DND-41 (cell line): Measurements from ENCODE around the gene WNT5A.

Source experiments
- ATAC-seq: fragments of 200-7000 bp; cut with Tn5 transposase; 3 replicates; pipeline ENCODE4 v1.9.1; 2021; ENCODE audit warnings: low read depth; ENCODE audit not compliant: insufficient read depth
- DNase-seq: peaks from one replicate; pipeline ENCODE4 v3.0.0-alpha.2; 2020
- H2AFZ ChIP-seq: 2 replicates; pipeline ENCODE4 v1.6.0; 2012; ENCODE audit warnings: low read depth, low read length
- H3K27ac ChIP-seq: 2 replicates; pipeline ENCODE4 v1.5.1; 2012; ENCODE audit warnings: low read length, inconsistent platforms
- H3K27me3 ChIP-seq: fragments of 200-600 bp; sonication (generic); 2 replicates; pipeline ENCODE4 v1.6.0; 2012; ENCODE audit warnings: low read length, mild to moderate bottlenecking, inconsistent platforms; ENCODE audit not compliant: insufficient read depth, poor library complexity
- H3K36me3 ChIP-seq: 2 replicates; pipeline ENCODE4 v1.5.1; 2012; ENCODE audit warnings: low read length, inconsistent platforms; ENCODE audit not compliant: insufficient read depth
- H3K4me1 ChIP-seq: 2 replicates; pipeline ENCODE4 v1.5.1; 2012; ENCODE audit warnings: mild to moderate bottlenecking, low read length; ENCODE audit not compliant: insufficient read depth
- H3K4me2 ChIP-seq: 2 replicates; pipeline ENCODE4 v1.6.0; 2012; ENCODE audit warnings: mild to moderate bottlenecking, moderate library complexity, low read length, inconsistent platforms; ENCODE audit not compliant: insufficient read depth
- H3K4me3 ChIP-seq, 2 experiments: fragments of 200-600 bp in 1 of 2; shearing (Covaris generic) in 1 of 2; 2 replicates each; pipeline ENCODE4 v1.5.1; 2012 to 2016; ENCODE audit warnings: inconsistent platforms in 2 of 2, low read length in 2 of 2, mild to moderate bottlenecking in 2 of 2, low read depth in 1 of 2, moderate library complexity in 1 of 2
- H3K79me2 ChIP-seq: 2 replicates; pipeline ENCODE4 v1.6.0; 2012; ENCODE audit warnings: low read length, inconsistent platforms; ENCODE audit not compliant: insufficient read depth
- H3K9ac ChIP-seq: 2 replicates; pipeline ENCODE4 v1.6.0; 2012; ENCODE audit warnings: low read depth, mild to moderate bottlenecking, inconsistent platforms, low read length, moderate library complexity
- H3K9me3 ChIP-seq: 2 replicates; pipeline ENCODE4 v1.5.1; 2012; ENCODE audit warnings: low read length, moderate library complexity, mild to moderate bottlenecking, inconsistent platforms; ENCODE audit not compliant: insufficient read depth, severe bottlenecking
- H4K20me1 ChIP-seq: 2 replicates; pipeline ENCODE4 v1.6.0; 2012; ENCODE audit warnings: low read length; ENCODE audit not compliant: insufficient read depth
- EZH2 ChIP-seq: IDR thresholded peaks from 3 replicates; pipeline ENCODE4 v1.6.1; 2012; ENCODE audit warnings: borderline replicate concordance, low read depth, mild to moderate bottlenecking, moderate library complexity, low read length, inconsistent platforms; ENCODE audit not compliant: severe bottlenecking
- TF ChIP-seq, protein P1 (sequence below): IDR thresholded peaks from 2 replicates; pipeline ENCODE4 v1.5.1; 2012; ENCODE audit warnings: borderline replicate concordance, low read length, moderate library complexity, mild to moderate bottlenecking; ENCODE audit not compliant: poor library complexity, severe bottlenecking; ENCODE audit errors: extremely low read depth

WNT5A gene

DNA sequence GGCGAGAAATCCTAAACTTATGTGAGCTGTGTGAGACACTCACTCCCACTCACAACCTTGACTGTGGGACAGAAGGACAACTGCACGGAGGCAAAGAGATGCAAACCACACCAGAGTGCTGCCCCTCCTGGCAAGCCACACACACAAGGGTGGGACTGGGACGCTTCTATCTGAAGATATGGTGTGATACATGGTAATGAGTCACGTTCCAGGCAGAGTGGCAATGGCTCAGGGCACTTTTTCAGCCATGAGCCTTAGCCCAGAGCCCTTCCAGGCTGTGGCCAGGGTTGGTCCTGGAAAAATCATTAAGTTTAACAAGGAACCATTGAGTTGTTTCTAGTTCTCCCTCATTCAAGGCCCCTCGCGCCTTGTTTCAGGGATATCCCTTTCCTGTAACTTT is 56.1 kb downstream of the WNT5A start:
- H4K20me1 ChIP-seq, result no peaks in the 10 kb centered on the region
- H3K4me2 ChIP-seq, result no peak overlapping the region
- DNase-seq (no peak), ATAC-seq (no peak)
- no peak overlapping the region for H3K27ac ChIP-seq
- H3K27me3 ChIP-seq, result no peaks in the 10 kb centered on the region
- no peaks in the 10 kb centered on the region for H3K4me1 ChIP-seq
- no peaks in the 10 kb centered on the region for H3K79me2 ChIP-seq
- H3K9ac ChIP-seq, result no peak overlapping the region
- no peak overlapping the region for H2AFZ ChIP-seq
- TF ChIP-seq, protein P1, sequence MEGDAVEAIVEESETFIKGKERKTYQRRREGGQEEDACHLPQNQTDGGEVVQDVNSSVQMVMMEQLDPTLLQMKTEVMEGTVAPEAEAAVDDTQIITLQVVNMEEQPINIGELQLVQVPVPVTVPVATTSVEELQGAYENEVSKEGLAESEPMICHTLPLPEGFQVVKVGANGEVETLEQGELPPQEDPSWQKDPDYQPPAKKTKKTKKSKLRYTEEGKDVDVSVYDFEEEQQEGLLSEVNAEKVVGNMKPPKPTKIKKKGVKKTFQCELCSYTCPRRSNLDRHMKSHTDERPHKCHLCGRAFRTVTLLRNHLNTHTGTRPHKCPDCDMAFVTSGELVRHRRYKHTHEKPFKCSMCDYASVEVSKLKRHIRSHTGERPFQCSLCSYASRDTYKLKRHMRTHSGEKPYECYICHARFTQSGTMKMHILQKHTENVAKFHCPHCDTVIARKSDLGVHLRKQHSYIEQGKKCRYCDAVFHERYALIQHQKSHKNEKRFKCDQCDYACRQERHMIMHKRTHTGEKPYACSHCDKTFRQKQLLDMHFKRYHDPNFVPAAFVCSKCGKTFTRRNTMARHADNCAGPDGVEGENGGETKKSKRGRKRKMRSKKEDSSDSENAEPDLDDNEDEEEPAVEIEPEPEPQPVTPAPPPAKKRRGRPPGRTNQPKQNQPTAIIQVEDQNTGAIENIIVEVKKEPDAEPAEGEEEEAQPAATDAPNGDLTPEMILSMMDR, result no peak
- no peak for TF ChIP-seq EZH2
- H3K9me3 ChIP-seq, result no peaks in the 10 kb centered on the region
- H3K36me3 ChIP-seq, result no peaks in the 10 kb centered on the region
- no peak overlapping the region for H3K4me3 ChIP-seq

DNA sequence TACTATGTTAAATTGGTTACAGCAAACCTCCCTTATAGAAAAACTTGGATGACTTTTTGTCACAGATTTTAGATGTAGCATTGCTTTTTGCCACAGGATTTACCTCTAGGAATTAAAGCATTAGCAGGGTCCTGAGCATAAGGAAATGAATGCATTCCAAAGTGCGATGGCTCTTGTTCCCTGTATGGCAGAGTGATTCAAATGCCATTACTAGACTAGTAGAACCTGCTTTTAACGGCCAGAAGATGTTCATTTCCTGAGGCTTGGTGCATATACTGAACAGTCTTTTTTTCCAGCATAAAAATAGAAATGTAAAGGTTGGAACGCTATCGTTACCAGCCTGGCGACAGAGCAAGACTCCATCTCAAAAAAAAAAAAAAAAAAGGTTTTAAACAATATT is 59.4 kb downstream of the WNT5A start:
- TF ChIP-seq, protein P1, result no peak
- no peak for TF ChIP-seq EZH2

DNA sequence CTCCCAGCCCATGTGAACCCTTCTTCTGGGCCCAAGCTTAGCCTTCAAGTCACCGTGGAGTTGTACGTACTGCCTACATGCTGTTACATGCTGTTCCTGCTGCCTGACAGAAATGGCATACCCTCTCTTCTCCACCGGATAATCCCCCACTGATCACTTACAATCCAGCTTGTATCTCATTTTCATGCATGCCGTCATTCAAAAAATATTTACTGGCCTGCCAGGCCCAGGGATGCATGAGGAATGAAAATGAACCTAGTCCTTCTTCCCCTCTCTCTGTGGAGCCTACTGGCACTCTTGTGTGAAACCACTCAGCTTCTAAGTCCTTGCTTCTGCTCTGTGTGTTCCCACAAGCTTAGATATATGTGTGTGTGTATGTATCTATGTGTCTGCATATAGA is 60.6 kb downstream of the WNT5A start:
- Histone ChIP-seq H2AFZ (no peak overlapping the region), H3K4me2 (no peak overlapping the region), H3K9ac (no peak overlapping the region), H3K4me1 (no peaks in the 10 kb centered on the region), H3K36me3 (no peaks in the 10 kb centered on the region), H3K27me3 (no peaks in the 10 kb centered on the region), H3K79me2 (no peaks in the 10 kb centered on the region), H4K20me1 (no peaks in the 10 kb centered on the region), H3K9me3 (no peaks in the 10 kb centered on the region), H3K4me3 (no peak overlapping the region), H3K27ac (no peak overlapping the region)
- TF ChIP-seq, protein P1, result no peak
- no peak for TF ChIP-seq EZH2
- no peak for DNase-seq
- ATAC-seq, result no peak

More for the DNA sequence above, 59.4 kb downstream of the WNT5A start:
- H4K20me1 ChIP-seq, result no peaks in the 10 kb centered on the region
- no peak overlapping the region for H2AFZ ChIP-seq
- DNase-seq, result no peak
- no peaks in the 10 kb centered on the region for H3K36me3 ChIP-seq
- no peaks in the 10 kb centered on the region for H3K27me3 ChIP-seq
- no peak overlapping the region for H3K27ac ChIP-seq
- H3K4me3 ChIP-seq, result no peak overlapping the region
- no peaks in the 10 kb centered on the region for H3K4me1 ChIP-seq
- H3K4me2 ChIP-seq, result no peak overlapping the region
- no peaks in the 10 kb centered on the region for H3K79me2 ChIP-seq
- H3K9ac ChIP-seq, result no peak overlapping the region
- ATAC-seq, result no peak
- no peaks in the 10 kb centered on the region for H3K9me3 ChIP-seq

DNA sequence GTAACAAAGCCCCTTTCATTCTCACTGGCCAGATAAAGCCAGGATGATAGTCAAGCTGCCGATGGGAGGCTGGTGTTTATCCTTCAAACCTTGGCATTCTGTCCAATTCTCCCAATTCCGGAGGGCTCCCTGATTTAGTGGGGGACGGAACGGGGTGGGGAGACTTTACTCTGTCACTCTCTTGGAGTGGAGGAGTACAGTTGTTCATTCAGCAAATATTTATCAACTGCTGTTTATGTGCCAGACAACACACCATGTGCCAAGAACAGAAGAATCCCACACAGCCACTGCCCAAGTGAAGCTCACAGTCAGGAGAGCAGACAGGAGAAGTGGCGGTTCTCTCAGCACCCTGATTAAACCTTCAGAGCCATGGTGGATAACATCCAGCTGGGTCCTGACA is 63.3 kb downstream of the WNT5A start:
- no peak overlapping the region for H3K4me2 ChIP-seq
- no peak overlapping the region for H3K27ac ChIP-seq
- H3K4me3 ChIP-seq, result no peak overlapping the region
- no peaks in the 10 kb centered on the region for H3K9me3 ChIP-seq
- H3K79me2 ChIP-seq, result no peaks in the 10 kb centered on the region
- DNase-seq (no peak), ATAC-seq (no peak)
- no peaks in the 10 kb centered on the region for H3K36me3 ChIP-seq
- H3K27me3 ChIP-seq, result no peaks in the 10 kb centered on the region
- no peaks in the 10 kb centered on the region for H4K20me1 ChIP-seq
- H2AFZ ChIP-seq, result no peak overlapping the region
- no peaks in the 10 kb centered on the region for H3K4me1 ChIP-seq
- no peak overlapping the region for H3K9ac ChIP-seq
- TF ChIP-seq, protein P1, result no peak
- no peak for TF ChIP-seq EZH2
